HEK293 (cell line): ENCODE data around the gene UBE3B.
A peak's percentile ranks its signal among the peaks of the same experiment; 100 is the strongest.

Source experiments
- EGR2 ChIP-seq: fragments of 450-650 bp; formaldehyde crosslinking; IDR thresholded peaks from 2 replicates; pipeline ENCODE4 v1.5.1; 2016; ENCODE audit warnings: low read depth, missing biosample characterization, missing genetic modification characterization
- GFI1B ChIP-seq: fragments of 450-650 bp; formaldehyde crosslinking; IDR thresholded peaks from 2 replicates; pipeline ENCODE4 v1.5.1; 2016; ENCODE audit warnings: missing biosample characterization, missing genetic modification characterization
- GLI2 ChIP-seq: fragments of 450-650 bp; formaldehyde crosslinking; IDR thresholded peaks from 2 replicates; pipeline ENCODE4; 2017; ENCODE audit warnings: missing biosample characterization, missing genetic modification characterization, low read depth, borderline replicate concordance
- KLF8 ChIP-seq: fragments of 450-650 bp; formaldehyde crosslinking; IDR thresholded peaks from 2 replicates; pipeline ENCODE4 v1.5.1; 2016; ENCODE audit warnings: missing biosample characterization, missing genetic modification characterization
- MEIS1 ChIP-seq: sonication (generic); formaldehyde crosslinking; IDR thresholded peaks from 2 replicates; pipeline ENCODE4 v1.8.1; 2022; ENCODE audit warnings: missing genetic modification reagents, mild to moderate bottlenecking, borderline replicate concordance
- MYNN ChIP-seq: fragments of 450-650 bp; formaldehyde crosslinking; IDR thresholded peaks from 2 replicates; pipeline ENCODE4 v1.5.1; 2016; ENCODE audit warnings: missing biosample characterization, missing genetic modification characterization, borderline replicate concordance
- PBX3 ChIP-seq: sonication (generic); formaldehyde crosslinking; IDR thresholded peaks from 2 replicates; pipeline ENCODE4 v1.8.1; 2022; ENCODE audit warnings: mild to moderate bottlenecking, moderate library complexity, missing genetic modification reagents
- SALL2 ChIP-seq: fragments of 450-650 bp; formaldehyde crosslinking; IDR thresholded peaks from 2 replicates; pipeline ENCODE4 v1.5.0; 2017; ENCODE audit warnings: missing biosample characterization, mild to moderate bottlenecking, missing genetic modification characterization, borderline replicate concordance
- SP2 ChIP-seq: fragments of 450-650 bp; formaldehyde crosslinking; IDR thresholded peaks from 2 replicates; pipeline ENCODE4 v1.5.1; 2016; ENCODE audit warnings: missing biosample characterization, missing genetic modification characterization
- SP7 ChIP-seq: fragments of 450-650 bp; formaldehyde crosslinking; IDR thresholded peaks from 2 replicates; pipeline ENCODE4 v1.5.1; 2016; ENCODE audit warnings: missing biosample characterization, missing genetic modification characterization
- TRIM28 ChIP-seq: IDR thresholded peaks from 2 replicates; pipeline ENCODE4 v1.6.1; 2011; ENCODE audit warnings: low read length, control low read depth, borderline replicate concordance
- ZBTB1 ChIP-seq: fragments of 450-650 bp; formaldehyde crosslinking; IDR thresholded peaks from 2 replicates; pipeline ENCODE4 v1.5.1; 2016; ENCODE audit warnings: missing biosample characterization, missing genetic modification characterization
- ZFP3 ChIP-seq: fragments of 450-650 bp; formaldehyde crosslinking; IDR thresholded peaks from 2 replicates; pipeline ENCODE4 v1.5.1; 2016; ENCODE audit warnings: low read depth, missing biosample characterization, missing genetic modification characterization
- ZIC2 ChIP-seq: fragments of 450-650 bp; formaldehyde crosslinking; IDR thresholded peaks from 2 replicates; pipeline ENCODE4 v1.5.1; 2016; ENCODE audit warnings: missing biosample characterization, missing genetic modification characterization
- ZNF16 ChIP-seq: fragments of 450-650 bp; formaldehyde crosslinking; IDR thresholded peaks from 2 replicates; pipeline ENCODE4 v1.5.1; 2016; ENCODE audit warnings: low read depth, missing biosample characterization, missing genetic modification characterization
- ZNF19 ChIP-seq: fragments of 450-650 bp; formaldehyde crosslinking; IDR thresholded peaks from 2 replicates; pipeline ENCODE4; 2016; ENCODE audit warnings: missing biosample characterization, missing genetic modification characterization, low read depth
- ZNF398 ChIP-seq: fragments of 450-650 bp; formaldehyde crosslinking; IDR thresholded peaks from 2 replicates; pipeline ENCODE4 v1.5.1; 2017; ENCODE audit warnings: missing biosample characterization, missing genetic modification characterization
- ZNF501 ChIP-seq: fragments of 450-650 bp; formaldehyde crosslinking; IDR thresholded peaks from 2 replicates; pipeline ENCODE4 v1.5.1; 2016; ENCODE audit warnings: missing biosample characterization, missing genetic modification characterization
- ZNF521 ChIP-seq: fragments of 450-650 bp; formaldehyde crosslinking; IDR thresholded peaks from 2 replicates; pipeline ENCODE4 v1.5.1; 2017; ENCODE audit warnings: missing biosample characterization, mild to moderate bottlenecking, missing genetic modification characterization
- ZNF549 ChIP-seq: fragments of 450-650 bp; IDR thresholded peaks from 2 replicates; pipeline ENCODE4 v1.5.1; 2018; ENCODE audit warnings: missing biosample characterization, missing genetic modification characterization, mild to moderate bottlenecking, inconsistent platforms, moderate library complexity
- ZNF629 ChIP-seq: fragments of 450-650 bp; formaldehyde crosslinking; IDR thresholded peaks from 2 replicates; pipeline ENCODE4 v1.5.1; 2017; ENCODE audit warnings: missing biosample characterization, missing genetic modification characterization
- ZNF645 ChIP-seq: fragments of 450-650 bp; formaldehyde crosslinking; IDR thresholded peaks from 2 replicates; pipeline ENCODE4; 2016; ENCODE audit warnings: missing biosample characterization, missing genetic modification characterization
- ZNF660 ChIP-seq: fragments of 450-650 bp; IDR thresholded peaks from 2 replicates; pipeline ENCODE4 v1.5.1; 2018; ENCODE audit warnings: missing biosample characterization, mild to moderate bottlenecking, missing genetic modification characterization
- ZNF664 ChIP-seq: fragments of 450-650 bp; formaldehyde crosslinking; IDR thresholded peaks from 2 replicates; pipeline ENCODE4 v1.5.1; 2016; ENCODE audit warnings: missing biosample characterization, missing genetic modification characterization
- ZNF76 ChIP-seq: fragments of 450-650 bp; formaldehyde crosslinking; IDR thresholded peaks from 2 replicates; pipeline ENCODE4; 2016; ENCODE audit warnings: low read depth, missing biosample characterization, missing genetic modification characterization, borderline replicate concordance
- ZNF785 ChIP-seq: fragments of 450-650 bp; formaldehyde crosslinking; IDR thresholded peaks from 2 replicates; pipeline ENCODE4 v1.5.1; 2016; ENCODE audit warnings: missing biosample characterization, missing genetic modification characterization
- ZNF830 ChIP-seq: fragments of 450-650 bp; IDR thresholded peaks from 2 replicates; pipeline ENCODE4 v1.5.0; 2018; ENCODE audit warnings: missing biosample characterization, missing genetic modification characterization, low read depth, mild to moderate bottlenecking, moderate library complexity
- ZNF843 ChIP-seq: fragments of 450-650 bp; formaldehyde crosslinking; IDR thresholded peaks from 2 replicates; pipeline ENCODE4 v1.5.1; 2016; ENCODE audit warnings: missing biosample characterization, missing genetic modification characterization
- TF ChIP-seq, protein P1 (sequence below): fragments of 450-650 bp; formaldehyde crosslinking; IDR thresholded peaks from 2 replicates; pipeline ENCODE4 v1.5.1; 2017; ENCODE audit warnings: missing biosample characterization, missing genetic modification characterization
- TF ChIP-seq, protein P2 (sequence below): fragments of 450-650 bp; IDR thresholded peaks from 2 replicates; pipeline ENCODE4 v1.5.1; 2018; ENCODE audit warnings: missing biosample characterization, mild to moderate bottlenecking, missing genetic modification characterization
- TF ChIP-seq, protein P3 (sequence below): fragments of 450-650 bp; formaldehyde crosslinking; IDR thresholded peaks from 2 replicates; pipeline ENCODE4 v1.5.1; 2016; ENCODE audit warnings: missing biosample characterization, missing genetic modification characterization

Gene UBE3B

GRCh38 chr12:109477185-109477962, at the start of gene UBE3B, which contains the start of gene KCTD10 (continued):
- TF ChIP-seq, protein P1, sequence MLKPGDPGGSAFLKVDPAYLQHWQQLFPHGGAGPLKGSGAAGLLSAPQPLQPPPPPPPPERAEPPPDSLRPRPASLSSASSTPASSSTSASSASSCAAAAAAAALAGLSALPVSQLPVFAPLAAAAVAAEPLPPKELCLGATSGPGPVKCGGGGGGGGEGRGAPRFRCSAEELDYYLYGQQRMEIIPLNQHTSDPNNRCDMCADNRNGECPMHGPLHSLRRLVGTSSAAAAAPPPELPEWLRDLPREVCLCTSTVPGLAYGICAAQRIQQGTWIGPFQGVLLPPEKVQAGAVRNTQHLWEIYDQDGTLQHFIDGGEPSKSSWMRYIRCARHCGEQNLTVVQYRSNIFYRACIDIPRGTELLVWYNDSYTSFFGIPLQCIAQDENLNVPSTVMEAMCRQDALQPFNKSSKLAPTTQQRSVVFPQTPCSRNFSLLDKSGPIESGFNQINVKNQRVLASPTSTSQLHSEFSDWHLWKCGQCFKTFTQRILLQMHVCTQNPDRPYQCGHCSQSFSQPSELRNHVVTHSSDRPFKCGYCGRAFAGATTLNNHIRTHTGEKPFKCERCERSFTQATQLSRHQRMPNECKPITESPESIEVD (tag by site-specific recombination): no peak
- TF ChIP-seq, protein P2, sequence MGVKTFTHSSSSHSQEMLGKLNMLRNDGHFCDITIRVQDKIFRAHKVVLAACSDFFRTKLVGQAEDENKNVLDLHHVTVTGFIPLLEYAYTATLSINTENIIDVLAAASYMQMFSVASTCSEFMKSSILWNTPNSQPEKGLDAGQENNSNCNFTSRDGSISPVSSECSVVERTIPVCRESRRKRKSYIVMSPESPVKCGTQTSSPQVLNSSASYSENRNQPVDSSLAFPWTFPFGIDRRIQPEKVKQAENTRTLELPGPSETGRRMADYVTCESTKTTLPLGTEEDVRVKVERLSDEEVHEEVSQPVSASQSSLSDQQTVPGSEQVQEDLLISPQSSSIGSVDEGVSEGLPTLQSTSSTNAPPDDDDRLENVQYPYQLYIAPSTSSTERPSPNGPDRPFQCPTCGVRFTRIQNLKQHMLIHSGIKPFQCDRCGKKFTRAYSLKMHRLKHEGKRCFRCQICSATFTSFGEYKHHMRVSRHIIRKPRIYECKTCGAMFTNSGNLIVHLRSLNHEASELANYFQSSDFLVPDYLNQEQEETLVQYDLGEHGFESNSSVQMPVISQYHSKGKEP (tag by site-specific recombination): no peak
- TF ChIP-seq MEIS1 (no peak), SP2 (tag by site-specific recombination) (peak; percentile 89), TRIM28 (peak; percentile 23; the same call in 1 of the 2 replicates), ZNF645 (tag by site-specific recombination) (peak; percentile 49; the same call in 1 of the 2 replicates), ZNF664 (tag by site-specific recombination) (peak; percentile 89), MYNN (tag by site-specific recombination) (peak; percentile 54; the same call in 1 of the 2 replicates), ZNF830 (tag by site-specific recombination) (no peak), ZNF660 (tag by site-specific recombination) (peak; percentile 99), ZNF521 (no peak), ZNF16 (tag by site-specific recombination) (no peak; the same call in 1 of the 2 replicates), PBX3 (no peak), ZNF785 (tag by site-specific recombination) (peak; percentile 73; the same call in 1 of the 2 replicates), SP7 (tag by site-specific recombination) (peak; percentile 97), ZNF398 (tag by site-specific recombination) (peak; percentile 40; the same call in 1 of the 2 replicates), GLI2 (tag by site-specific recombination) (no peak), ZBTB1 (peak; percentile 100), ZNF549 (tag by site-specific recombination) (no peak), ZIC2 (tag by site-specific recombination) (peak; percentile 51), EGR2 (peak; percentile 63), GFI1B (tag by site-specific recombination) (no peak; the same call in 1 of the 2 replicates), ZNF843 (tag by site-specific recombination) (peak; percentile 83), ZNF629 (tag by site-specific recombination) (peak; percentile 92), KLF8 (tag by site-specific recombination) (peak; percentile 99), ZFP3 (tag by site-specific recombination) (no peak), SALL2 (tag by site-specific recombination) (peak; percentile 98), ZNF501 (tag by site-specific recombination) (peak; percentile 100), ZNF76 (tag by site-specific recombination) (peak; percentile 95), ZNF19 (no peak)
- TF ChIP-seq, protein P3, sequence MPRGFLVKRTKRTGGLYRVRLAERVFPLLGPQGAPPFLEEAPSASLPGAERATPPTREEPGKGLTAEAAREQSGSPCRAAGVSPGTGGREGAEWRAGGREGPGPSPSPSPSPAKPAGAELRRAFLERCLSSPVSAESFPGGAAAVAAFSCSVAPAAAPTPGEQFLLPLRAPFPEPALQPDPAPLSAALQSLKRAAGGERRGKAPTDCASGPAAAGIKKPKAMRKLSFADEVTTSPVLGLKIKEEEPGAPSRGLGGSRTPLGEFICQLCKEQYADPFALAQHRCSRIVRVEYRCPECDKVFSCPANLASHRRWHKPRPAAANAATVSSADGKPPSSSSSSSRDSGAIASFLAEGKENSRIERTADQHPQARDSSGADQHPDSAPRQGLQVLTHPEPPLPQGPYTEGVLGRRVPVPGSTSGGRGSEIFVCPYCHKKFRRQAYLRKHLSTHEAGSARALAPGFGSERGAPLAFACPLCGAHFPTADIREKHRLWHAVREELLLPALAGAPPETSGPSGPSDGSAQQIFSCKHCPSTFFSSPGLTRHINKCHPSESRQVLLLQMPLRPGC: peak; percentile 77
